Measurements from ENCODE around the gene TIRAP.
A peak's percentile ranks its signal among the peaks of the same experiment; 100 is the strongest.

TIRAP gene

GRCh38 chr11:126268708-126269579 lies 13.9 kb upstream of the TIRAP start, which contains the start of the genes FOXRED1 and SRPRA:
Gene FOXRED1 (plus strand): TSS chr11:126269154. CDS start chr11:126269207, 53 bp downstream.
Gene SRPRA (minus strand): TSS chr11:126268895. CDS start chr11:126268804, 91 bp downstream.
- peak; percentile 95 for DNase-seq (ENCODE audit: extremely low read depth, low read depth)
- peak within 1 kb of the TSS; percentile 82 for H3K4me3 ChIP-seq (replicated peaks; ENCODE audit: low read depth, low read length)
- TF ChIP-seq CTCF (IDR thresholded peaks at IDR 0.05; ENCODE audit: low read depth, low read length, missing control alignments), result no peak

- H3K4me3 ChIP-seq (replicated peaks; ENCODE audit: low read depth, low read length), result no peak overlapping the region
- no peak for DNase-seq (ENCODE audit: extremely low read depth, low read depth)
- no peak for TF ChIP-seq CTCF (IDR thresholded peaks at IDR 0.05; ENCODE audit: low read depth, low read length, missing control alignments)
Measured at GRCh38 chr11:126277322-126277721, 5.6 kb upstream of the TIRAP start.

GRCh38 chr11:126277780-126278179 lies 5.1 kb upstream of the TIRAP start:
- TF ChIP-seq CTCF (IDR thresholded peaks at IDR 0.05; ENCODE audit: low read depth, low read length, missing control alignments), result no peak
- H3K4me3 ChIP-seq (replicated peaks; ENCODE audit: low read depth, low read length), result no peak overlapping the region
- DNase-seq (ENCODE audit: extremely low read depth, low read depth), result no peak

GRCh38 chr11:126279191-126279590 lies 3.7 kb upstream of the TIRAP start:
- DNase-seq (ENCODE audit: extremely low read depth, low read depth), result no peak
- H3K4me3 ChIP-seq (replicated peaks; ENCODE audit: low read depth, low read length), result no peak overlapping the region
- TF ChIP-seq CTCF (IDR thresholded peaks at IDR 0.05; ENCODE audit: low read depth, low read length, missing control alignments), result no peak

GRCh38 chr11:126280595-126280994 lies 2.3 kb upstream of the TIRAP start:
- H3K4me3 ChIP-seq (replicated peaks; ENCODE audit: low read depth, low read length), result no peak overlapping the region
- DNase-seq (ENCODE audit: extremely low read depth, low read depth), result no peak

GRCh38 chr11:126281245-126281644 lies 1.6 kb upstream of the TIRAP start:
- no peak overlapping the region for H3K4me3 ChIP-seq (replicated peaks; ENCODE audit: low read depth, low read length)
- DNase-seq (ENCODE audit: extremely low read depth, low read depth), result no peak
- no peak for TF ChIP-seq CTCF (IDR thresholded peaks at IDR 0.05; ENCODE audit: low read depth, low read length, missing control alignments)

More at GRCh38 chr11:126280595-126280994, 2.3 kb upstream of the TIRAP start:
- no peak for TF ChIP-seq CTCF (IDR thresholded peaks at IDR 0.05; ENCODE audit: low read depth, low read length, missing control alignments)

Data from HFF-Myc (cell line).